NOMO-1 treated with DMSO at 0.1 percent for 48 hours (cell line): ENCODE results near the gene ABLIM3.

ENCODE experiments used
- DNase-seq: peaks from one replicate; lab custom pipeline; 2025; ENCODE audit not compliant: unreplicated experiment; lab: John Stamatoyannopoulos, UW

The ABLIM3 gene

DNA sequence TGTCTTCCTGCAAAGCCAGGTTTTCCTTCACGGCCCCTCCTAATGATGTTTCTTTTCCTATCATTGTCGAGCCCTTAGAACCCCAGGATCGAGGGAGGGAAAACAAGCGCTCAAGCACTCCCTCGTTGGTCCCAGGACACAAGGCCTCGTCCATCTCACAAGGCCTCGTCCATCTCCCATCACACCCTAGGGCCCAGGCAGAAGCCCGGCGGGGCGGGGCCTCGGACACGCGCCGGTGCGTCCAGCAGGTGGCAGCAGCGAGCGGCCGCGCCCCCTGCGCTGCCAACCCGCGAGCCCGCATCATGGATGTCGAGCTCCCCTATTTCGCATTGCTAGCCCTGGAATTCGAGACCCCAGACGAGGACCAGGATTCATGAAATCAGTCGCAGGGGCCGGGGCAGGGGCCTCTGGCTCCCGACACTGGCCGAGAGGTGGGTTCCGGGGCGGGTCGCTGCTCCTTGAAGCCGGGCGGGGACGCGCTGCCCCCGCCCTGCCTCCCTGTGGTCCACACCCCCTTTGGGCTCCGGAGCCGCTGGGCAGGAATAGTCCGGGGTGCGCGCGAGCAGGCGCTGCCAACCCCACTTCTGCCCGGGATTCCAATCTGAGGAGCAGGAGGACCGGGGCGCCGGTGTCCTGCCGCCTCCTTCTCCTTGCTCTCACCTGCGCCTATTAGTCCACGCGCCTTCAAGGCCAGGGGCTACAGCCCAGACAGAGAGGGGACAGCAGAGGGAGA is at the start of gene ABLIM3:
TSS of gene ABLIM3 (plus strand) at position 270 of the 733 bp plus-strand sequence. CDS start 603 bp downstream, outside the sequence.
- DNase-seq = peak; percentile 54

DNA sequence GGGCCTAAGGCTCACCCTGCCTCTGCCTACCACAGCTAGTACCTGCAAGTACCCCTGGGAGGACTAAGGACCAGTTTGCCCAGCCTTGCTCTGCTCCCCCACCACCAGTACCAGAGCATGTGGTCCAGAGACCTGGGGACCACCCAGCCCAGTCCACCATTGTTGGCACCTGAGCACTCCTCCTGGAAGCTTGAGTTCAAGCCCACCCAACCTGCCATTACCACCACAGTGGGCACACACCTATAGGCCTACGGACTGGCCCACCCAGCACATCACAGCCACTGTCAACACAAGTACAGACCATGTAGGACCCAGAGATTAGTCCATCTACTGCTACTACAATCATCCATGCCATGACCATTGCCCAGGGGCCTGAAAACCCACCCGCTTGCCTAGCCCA is 47.7 kb upstream of the ABLIM3 start:
- DNase-seq = no peak

DNA sequence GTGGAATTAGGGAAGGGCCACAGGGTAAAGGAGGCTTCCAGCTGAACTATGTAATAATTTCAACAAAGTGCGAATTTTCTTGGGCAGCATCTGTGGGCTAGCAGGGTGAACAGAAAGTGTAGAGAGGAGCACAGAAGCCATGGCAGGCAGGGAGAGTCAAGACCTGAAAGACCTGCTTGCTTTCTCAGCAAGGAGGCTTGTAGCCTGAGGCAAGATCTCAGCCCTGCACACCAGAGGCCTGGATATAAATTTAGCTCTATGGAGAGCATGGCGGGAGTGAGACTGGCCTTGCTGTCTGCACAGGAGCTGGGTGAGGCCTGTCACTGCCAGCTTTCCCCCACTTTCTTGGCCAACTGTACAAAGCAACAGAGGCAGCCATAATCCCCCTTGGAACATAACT is 46.3 kb upstream of the ABLIM3 start:
- DNase-seq = no peak

DNA sequence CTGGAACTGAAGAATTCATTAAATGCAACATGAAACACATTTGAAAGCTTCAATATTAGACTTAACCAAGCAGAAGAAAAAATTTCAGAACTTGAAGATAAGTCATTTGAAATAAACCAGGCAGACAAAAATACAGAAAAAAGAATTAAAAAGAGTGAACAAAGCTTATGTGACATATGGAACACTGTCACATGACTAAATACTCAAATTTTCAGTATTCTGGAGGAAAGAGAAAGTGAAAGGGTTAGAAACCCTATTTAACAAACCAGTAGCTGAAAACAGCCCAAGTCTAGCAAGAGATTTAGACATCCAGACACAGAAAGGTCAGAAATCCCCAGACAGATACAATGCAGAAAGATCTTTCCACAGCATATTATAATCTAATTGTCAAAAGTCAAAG is 41.4 kb upstream of the ABLIM3 start:
- no peak for DNase-seq

DNA sequence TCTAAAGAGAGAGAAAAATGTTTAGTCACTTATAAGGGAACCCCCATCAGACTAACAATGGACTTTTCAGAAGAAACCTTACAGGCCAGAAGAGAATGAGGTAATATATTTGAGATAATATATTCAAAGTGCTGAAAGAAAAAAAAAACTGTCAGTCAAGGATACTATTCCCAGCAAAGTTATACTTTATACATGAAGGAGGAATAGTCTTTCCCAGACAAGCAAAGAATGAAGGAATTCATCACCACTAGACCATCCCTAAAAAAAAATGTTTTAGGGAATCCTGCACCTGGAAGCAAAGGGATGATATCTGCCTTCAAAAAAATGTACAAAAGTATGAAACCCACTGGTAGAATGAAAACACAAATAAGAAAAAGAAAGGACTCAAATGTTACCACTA is 41.0 kb upstream of the ABLIM3 start:
- DNase-seq = no peak

DNA sequence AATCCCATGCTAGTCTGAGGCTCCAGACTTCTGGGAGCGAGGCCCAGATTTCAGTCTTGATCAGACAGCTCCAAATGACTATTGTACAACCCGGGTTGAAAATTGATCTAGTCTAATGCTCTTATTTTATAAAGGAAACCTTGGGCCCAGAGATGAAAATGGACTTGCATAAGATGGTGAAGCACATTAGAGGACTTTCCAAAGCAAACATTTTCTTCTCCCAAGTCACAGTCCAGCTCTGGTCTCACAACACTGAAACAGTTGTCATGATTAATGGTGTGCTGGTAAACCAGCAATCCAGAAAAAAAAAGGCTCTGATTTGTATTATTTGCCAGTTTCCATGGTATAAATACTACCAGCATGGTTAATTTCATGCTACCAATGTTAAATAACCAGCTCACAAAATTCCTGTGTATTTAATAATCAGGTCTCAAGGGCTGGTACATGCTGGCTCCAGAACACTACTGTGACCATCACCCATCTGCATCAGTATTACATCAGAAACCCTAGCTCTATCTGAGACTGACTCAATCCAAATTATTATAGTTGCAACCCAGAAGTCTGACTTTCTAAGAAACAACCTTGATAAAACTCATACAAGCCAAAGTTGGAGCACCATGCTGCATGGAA is 32.5 kb upstream of the ABLIM3 start:
- no peak for DNase-seq

DNA sequence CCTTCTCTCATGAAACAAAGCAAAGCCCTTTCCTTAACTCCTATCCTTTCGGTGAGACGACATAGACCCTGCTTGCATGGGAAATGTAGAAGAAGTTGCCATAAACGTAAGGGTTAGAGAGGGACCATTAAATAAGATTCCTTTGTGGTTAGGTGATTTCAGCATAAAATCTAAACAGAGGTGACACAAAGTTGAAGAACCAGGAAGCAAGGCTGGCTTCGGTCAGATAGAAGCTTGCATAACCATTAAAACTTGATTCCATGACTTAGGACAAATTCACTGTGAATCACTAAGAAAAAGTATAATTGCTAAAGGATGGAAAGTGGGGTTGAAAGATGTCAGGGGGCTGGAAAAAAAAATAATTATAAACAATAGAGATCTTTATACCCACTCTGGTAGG is 30.9 kb upstream of the ABLIM3 start:
- DNase-seq = peak; percentile 14

DNA sequence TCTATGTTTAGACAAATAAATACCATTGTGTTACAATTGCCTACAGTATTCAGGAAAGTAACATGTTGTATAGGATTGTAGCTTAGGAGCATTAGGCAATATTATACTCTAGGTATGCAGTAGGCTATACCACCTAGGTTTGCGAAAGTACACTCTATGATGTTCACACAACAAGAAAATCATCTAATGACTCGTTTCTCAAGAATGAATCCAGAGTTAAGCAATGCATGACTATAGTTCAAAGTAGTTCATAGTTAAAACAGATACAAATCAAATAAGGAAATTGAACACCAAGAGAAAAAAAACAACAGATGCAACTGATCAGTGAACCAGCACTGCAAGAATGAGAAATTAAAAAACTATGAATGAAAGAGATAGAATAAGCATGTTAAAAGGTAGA is 27.6 kb upstream of the ABLIM3 start:
- peak; percentile 36 for DNase-seq

DNA sequence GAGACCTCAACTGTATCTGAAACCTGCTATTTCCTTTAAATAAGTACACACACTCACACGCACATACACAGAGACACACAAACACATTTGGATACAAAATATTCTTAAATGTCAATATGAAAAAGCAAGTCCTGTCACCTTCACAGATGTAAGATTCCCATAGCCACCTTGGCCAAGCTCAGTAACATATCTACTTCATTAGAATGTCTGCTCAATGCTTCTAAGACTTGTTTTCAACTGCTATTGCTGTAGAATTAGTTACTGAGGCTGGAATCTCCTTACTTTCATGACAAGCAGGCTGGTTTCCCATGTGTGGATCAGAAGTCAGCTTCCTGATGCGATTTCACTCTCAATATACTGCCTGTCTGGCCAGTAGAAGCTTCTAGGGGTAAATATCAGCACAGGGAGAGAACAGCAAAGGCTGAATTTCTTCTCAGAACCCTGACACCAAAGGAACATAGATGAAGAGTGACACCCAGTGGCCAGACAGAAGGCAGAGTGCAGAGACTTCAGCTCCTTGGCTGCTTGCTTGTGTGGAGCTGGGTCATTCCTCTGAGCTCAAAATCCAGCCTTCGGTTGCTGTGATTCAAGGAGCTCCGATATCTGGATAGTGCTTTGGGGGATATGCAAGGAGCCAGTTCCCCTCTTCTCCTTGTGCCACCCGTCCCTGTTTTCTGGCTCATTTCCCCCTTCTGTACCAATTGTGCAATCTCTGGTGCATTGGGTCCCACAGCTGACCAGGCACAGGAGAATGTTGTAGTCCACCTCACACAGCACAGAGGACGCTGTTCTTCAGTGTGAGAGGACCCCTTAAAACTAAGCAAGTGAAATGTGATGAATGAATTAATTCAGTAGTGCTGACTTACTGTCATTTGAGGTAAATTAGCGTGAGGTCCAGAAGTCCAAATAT is 26.6 kb upstream of the ABLIM3 start:
- DNase-seq = peak; percentile 86

DNA sequence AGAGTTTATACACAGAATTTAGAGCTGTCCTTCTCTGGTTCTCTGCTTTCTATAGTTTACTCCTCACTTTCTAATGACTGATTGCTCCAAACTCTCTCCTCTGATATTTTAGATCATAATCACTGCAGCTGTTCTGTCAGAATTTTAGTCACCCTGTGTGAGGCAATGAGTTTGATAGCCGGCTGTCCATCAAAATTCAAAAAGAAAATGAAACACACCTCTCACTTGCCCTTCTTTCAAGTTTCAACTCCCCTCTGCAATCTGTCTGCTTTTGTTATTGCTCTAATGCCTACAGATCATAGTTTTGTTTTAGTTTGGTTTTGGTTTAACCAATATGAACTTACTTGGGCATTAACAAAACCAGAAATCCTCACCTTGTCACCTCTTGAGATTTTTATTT is 23.3 kb upstream of the ABLIM3 start:
- no peak for DNase-seq

DNA sequence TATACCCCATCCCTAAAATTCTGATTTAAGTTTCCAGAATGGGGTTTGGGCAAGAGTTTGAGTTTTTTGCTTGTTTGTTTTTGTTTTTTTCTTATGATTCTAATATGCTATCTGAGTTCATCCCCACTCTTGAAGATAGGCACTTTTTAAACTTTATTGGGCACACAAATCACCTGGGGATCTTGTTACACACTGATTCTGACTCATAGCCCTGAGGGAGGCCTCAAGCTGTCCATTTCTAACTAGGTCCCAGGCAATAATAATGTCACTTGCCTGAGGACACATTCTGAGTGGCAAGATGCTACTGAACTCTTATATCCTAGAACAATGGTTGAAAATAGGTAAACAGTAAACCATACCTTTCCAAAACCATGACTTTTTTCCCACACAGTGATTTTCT is 22.8 kb upstream of the ABLIM3 start:
- DNase-seq = no peak

DNA sequence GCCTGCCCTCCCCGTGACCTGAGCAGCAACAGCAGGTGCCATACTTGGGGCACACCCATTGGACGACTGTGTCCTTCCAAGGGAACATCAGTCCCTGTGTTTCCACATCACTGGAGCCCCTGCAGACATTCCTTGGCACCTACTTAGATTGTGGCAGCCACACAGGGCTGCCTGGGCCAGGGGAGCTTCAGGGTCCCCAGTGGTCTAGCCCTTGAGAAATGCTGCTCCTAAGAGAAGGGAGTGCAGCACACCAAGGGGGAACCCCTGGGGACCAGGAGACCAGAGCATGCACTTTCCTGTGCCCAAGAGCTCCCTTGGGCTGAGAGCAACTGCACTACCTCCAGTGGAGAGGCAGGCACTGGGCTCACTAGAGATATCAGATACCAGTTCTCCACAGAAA is 20.1 kb upstream of the ABLIM3 start:
- DNase-seq = no peak

DNA sequence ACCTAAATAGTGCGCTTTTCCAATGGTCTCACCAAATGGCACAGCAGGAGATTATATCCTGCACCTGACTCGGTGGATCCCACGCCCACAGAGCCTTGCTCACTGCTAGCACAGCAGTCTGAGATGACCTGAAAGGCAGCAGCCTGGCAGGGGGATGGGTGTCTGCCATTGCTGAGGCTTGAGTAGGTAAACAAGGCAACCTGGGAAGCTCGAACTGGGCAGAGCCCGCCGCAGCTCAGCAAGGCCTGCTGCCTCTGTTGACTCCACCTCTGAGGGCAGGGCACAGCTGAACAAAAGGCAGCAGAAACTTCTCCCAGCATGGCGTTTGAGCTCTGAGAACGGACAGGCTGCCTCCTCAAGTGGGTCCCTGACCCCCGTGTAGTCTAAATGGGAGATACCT is 18.1 kb upstream of the ABLIM3 start:
- DNase-seq = no peak

DNA sequence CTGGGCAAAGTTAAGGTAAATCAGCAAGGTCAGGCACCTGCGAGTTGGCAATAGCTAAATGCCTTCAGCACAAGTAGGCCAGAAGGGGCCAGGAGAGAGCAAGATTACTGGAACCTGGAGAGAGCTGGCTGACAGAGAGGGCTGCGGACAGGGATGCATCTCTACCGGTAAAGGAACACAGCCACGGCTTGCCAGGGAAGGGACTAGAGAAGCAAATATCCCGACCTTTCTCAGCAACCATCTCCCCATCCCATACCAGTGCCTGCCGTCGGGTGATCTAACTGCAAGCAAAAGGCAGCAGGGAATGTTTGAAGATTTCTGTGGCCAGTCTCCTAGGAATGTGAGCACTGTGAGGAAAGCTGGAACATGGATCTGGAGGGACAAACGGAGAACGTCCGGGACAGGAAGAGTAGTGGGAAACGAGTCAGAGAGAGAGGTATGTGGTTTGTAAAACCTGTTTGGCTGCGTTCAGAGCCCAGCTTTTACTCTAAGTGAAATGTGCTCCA is 15.9 kb upstream of the ABLIM3 start:
- no peak for DNase-seq

DNA sequence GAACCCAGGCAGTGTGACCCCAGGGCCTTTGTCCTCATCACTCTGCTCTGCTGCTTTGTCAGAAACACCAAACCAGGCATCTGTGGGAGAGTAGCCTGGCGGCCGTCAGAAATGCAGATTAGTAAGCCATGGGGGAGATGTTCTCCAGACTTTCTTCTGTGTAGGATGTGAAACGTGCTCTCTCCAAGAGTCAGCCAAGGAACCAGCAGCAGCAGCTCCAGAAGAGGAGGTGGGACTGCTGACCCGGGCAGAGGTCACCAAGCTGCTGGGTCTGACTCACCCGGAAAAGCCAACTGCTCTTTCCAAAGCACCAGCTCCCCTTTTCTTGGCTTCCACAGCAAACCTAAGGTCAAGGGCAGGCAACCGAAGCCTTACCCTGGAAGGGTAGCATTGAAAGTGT is 14.4 kb upstream of the ABLIM3 start:
- DNase-seq = no peak

DNA sequence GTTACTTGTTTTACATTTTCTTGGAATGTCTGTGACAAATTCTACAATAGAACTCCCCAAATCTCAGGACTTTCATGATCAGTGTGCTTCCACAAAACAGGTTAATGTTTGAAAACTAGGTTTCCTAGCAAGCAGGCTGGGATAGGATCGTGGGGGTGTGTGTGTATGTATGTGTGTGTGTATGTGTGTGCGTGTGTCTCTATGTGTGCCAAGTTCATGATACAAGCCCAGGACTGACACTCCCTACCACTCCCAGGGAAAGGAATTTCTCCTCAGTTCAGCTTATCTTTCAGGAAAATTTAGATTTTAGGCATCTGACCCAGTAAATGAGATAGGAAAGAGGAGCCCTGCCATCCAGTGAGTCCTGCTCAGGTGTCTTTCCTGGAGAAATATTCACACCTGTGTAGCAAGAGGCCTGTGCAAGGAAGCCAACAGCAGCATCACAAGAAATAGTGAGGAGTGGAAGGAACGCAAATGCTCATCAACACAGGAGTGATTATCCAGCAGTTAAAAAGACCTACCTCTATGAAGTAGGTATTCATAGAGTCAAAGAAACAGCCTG is 13.8 kb upstream of the ABLIM3 start:
- DNase-seq = no peak

DNA sequence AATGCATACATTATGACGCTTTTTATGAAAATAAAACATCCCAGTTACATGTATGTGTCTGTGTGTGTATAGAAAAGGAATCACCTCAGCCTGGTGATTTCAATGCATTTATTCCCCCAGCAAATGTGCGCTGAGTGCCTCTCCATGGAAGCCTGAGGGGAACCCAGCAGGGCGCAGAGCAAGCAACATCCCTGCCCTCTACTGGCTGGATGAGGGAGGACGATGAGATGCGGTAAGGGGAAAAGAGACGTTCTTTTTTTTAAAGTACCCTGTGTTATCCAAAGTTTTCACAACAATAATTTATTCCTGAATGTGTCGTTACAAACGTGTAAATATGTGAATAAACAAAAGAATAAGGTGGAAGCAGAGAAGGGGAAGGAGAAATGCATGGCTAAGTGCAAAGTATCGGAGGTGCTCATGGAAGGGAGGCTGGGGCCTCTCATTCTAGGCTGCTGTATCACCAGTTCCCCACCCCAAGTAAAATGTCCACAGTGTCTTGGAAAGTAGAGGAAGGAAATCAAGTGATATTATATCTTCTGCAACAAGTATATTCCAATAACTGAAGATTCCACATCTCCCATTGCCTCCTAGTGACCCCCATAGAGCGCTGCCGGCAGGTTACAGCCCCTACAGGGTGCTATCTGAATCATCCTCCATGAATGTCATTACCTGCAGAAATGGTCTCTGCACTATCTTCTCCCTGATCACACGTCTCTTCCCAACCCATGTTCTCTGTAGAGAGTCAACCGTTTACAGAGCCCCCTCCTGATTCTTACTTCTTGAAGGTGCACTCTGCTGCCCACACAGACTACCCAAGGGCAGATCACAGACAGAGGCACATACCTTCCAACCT is 13.0 kb upstream of the ABLIM3 start:
- peak; percentile 31 for DNase-seq

DNA sequence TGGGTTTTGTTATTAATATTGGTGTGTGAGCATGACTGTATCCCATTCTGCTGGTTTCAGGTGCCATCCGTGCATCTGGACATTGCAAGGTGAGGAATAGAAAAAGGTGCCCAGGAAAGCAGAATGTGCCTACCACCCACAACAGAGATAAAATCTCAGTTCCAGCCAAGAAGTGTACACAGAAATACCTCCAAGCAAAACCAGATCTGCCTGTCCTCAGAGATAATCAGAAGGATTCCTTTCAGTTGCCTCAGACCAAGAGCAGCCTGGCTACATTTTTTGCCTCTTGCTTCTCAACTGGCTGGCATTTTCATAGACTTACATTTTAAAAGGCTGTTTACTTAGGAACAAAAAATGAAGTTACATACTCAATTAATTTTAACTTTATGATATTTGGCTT is 12.1 kb upstream of the ABLIM3 start:
- no peak for DNase-seq

DNA sequence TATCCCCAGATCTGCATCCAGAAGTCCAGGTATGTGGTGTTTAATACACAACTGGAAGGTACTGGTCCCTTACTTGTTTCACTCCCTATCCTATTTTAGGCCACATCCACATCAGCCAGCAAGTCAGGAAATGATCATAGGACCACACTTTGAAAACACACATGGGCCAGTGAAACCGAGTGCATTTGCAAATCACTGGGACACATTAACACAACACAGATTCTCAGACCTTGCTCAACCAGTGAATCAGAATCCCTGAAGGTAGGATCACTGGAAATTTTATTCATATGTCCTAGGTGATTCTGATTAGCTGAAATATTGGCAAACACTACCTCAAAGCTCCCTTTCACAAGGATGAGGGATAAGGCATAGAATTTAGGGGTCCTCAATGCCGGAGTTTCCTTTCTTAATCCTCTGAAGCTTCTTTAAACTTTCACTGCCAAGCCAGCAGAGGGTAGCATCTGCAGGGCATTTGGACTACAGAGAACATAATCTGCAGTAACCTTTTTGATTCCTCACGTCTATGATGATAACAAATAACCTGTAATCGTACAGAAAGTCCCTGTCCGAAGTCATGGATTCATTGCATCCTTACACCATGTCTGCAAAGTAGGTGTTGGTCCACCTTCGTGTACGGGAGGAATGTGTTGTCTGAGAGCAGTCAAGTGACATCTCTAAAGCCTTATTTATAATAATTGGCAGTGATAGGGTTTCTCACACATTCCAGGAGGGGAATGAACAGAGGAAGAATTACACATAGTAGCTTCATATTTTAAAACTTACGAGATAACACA is 11.0 kb upstream of the ABLIM3 start:
- DNase-seq = no peak

DNA sequence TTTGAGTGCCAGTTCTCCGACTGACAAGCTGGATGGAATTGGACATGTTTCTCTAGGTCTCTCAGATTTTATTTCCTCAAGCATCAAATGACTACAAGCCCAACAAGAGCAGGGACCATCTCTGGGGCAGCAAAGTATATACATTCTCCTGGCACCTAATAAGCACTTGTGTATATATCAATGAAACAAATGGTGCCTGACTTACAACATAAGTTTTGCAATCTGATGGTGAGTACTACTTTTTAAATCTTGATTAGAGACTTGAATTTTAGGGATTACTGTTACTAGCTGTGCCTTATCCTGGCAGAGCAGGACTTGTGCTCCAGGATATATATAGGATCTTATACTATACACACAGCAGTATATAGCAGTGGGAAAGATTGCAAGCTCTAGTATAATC is 8.8 kb upstream of the ABLIM3 start:
- no peak for DNase-seq
